GM18861 (cell line): ENCODE data around the gene OR2A1.
"Not testable (repeated sequence)": the region's sequence is repeated elsewhere in the genome, so short reads cannot be mapped to it uniquely, and the experiment has no call there.

Source experiments
- ATAC-seq: cut with Tn5 transposase; IDR thresholded peaks from one replicate; pipeline ENCODE4 v1.9.1; 2021; ENCODE audit not compliant: unreplicated experiment

Gene OR2A1

GRCh38 chr7:144321677-144322206 lies 9.5 kb downstream of the OR2A1 start:
- not testable (repeated sequence) for ATAC-seq

- ATAC-seq = not testable (repeated sequence)
These were observed 11.1 kb downstream of the OR2A1 start for GRCh38 chr7:144323359-144323758.

GRCh38 chr7:144325868-144326267 lies 13.6 kb downstream of the OR2A1 start:
- ATAC-seq = not testable (repeated sequence)

GRCh38 chr7:144330044-144330443 lies 17.8 kb downstream of the OR2A1 start:
- ATAC-seq = not testable (repeated sequence)

- peak; percentile 62 for ATAC-seq
These were observed 19.2 kb downstream of the OR2A1 start for GRCh38 chr7:144331221-144331995.

GRCh38 chr7:144331996-144332288 lies 19.7 kb downstream of the OR2A1 start:
- not testable (repeated sequence) for ATAC-seq

GRCh38 chr7:144348625-144349024 lies 36.4 kb downstream of the OR2A1 start:
- ATAC-seq = not testable (repeated sequence)

- ATAC-seq = not testable (repeated sequence)
These were observed 39.4 kb downstream of the OR2A1 start for GRCh38 chr7:144351667-144352066.

GRCh38 chr7:144355176-144355822 lies 43.1 kb downstream of the OR2A1 start, which contains the start of gene ARHGEF5:
ARHGEF5 (plus strand) TSS chr7:144355402; CDS start chr7:144362670, 7,268 bp downstream.
- ATAC-seq = peak; percentile 63

GRCh38 chr7:144356185-144356584 lies 44.0 kb downstream of the OR2A1 start:
- not testable (repeated sequence) for ATAC-seq

- not testable (repeated sequence) for ATAC-seq
These were observed 44.6 kb downstream of the OR2A1 start for GRCh38 chr7:144356860-144357259.

- not testable (repeated sequence) for ATAC-seq
These were observed 49.8 kb downstream of the OR2A1 start for GRCh38 chr7:144362061-144362460.

- not testable (repeated sequence) for ATAC-seq
These were observed 53.3 kb downstream of the OR2A1 start for GRCh38 chr7:144365523-144365922.

GRCh38 chr7:144367250-144367649 lies 55.0 kb downstream of the OR2A1 start:
- ATAC-seq = not testable (repeated sequence)

- not testable (repeated sequence) for ATAC-seq
These were observed 57.0 kb downstream of the OR2A1 start for GRCh38 chr7:144369221-144369620.
